Measurements from ENCODE around the gene TAX1BP3.
A peak's percentile ranks its signal among the peaks of the same experiment; 100 is the strongest.

The TAX1BP3 gene

GRCh38 chr17:3683054-3683511 lies 14.7 kb upstream of the TAX1BP3 start:
- H3K4me2 ChIP-seq (ENCODE audit: low read length) = no peak overlapping the region
- no peaks in the 10 kb centered on the region for H3K79me2 ChIP-seq
- no peaks in the 10 kb centered on the region for H3K36me3 ChIP-seq (ENCODE audit: control insufficient read depth, insufficient read depth, low read length)
- TF ChIP-seq CTCF (IDR thresholded peaks at IDR 0.05) = peak; percentile 93
- H3K4me1 ChIP-seq = peaks cover 9% of the 10 kb centered on the region
- H3K9me3 ChIP-seq (ENCODE audit: control insufficient read depth, low read length) = no peaks in the 10 kb centered on the region
- H3K9ac ChIP-seq = no peak overlapping the region
- no peak overlapping the region for H2AFZ ChIP-seq
- H3K27ac ChIP-seq = no peak overlapping the region
- no peaks in the 10 kb centered on the region for H3K27me3 ChIP-seq (ENCODE audit: control insufficient read depth, insufficient read depth, low read length)
- no peak overlapping the region for H3K4me3 ChIP-seq (ENCODE audit: low read depth, low read length)

- Histone ChIP-seq H3K9me3 (ENCODE audit: control insufficient read depth, low read length) (no peaks in the 10 kb centered on the region), H2AFZ (no peak overlapping the region), H3K27ac (no peak overlapping the region), H3K79me2 (no peaks in the 10 kb centered on the region), H3K4me2 (ENCODE audit: low read length) (no peak overlapping the region), H3K4me3 (ENCODE audit: low read depth, low read length) (no peak overlapping the region), H3K4me1 (peaks cover 13% of the 10 kb centered on the region), H3K9ac (no peak overlapping the region), H3K27me3 (ENCODE audit: control insufficient read depth, insufficient read depth, low read length) (no peaks in the 10 kb centered on the region), H3K36me3 (ENCODE audit: control insufficient read depth, insufficient read depth, low read length) (no peaks in the 10 kb centered on the region)
- no peak for TF ChIP-seq CTCF (IDR thresholded peaks at IDR 0.05)
Measured at GRCh38 chr17:3682033-3682432, 13.7 kb upstream of the TAX1BP3 start.

DNA sequence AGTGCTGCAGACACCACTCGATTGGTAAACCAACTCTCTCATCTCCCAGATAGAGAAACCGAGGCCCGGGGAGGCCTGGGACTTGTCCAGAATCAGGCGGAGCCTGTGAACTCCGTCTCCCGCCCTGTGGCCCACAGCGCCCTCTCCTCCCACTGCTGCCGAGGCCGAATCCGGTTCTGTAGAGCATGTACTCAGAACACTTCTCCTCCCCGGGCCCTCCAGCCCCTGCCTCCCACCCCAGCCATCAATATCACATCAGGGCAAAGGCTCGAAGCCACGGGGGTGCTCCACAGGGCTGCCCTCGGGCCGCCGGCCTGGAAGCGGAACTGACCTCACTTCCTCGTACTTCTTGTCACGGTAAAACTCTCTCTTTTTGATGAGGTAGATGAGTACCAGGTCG lies 13.2 kb upstream of the TAX1BP3 start:
- no peaks in the 10 kb centered on the region for H3K36me3 ChIP-seq (ENCODE audit: control insufficient read depth, insufficient read depth, low read length)
- no peak overlapping the region for H3K27ac ChIP-seq
- H3K4me1 ChIP-seq = peaks cover 13% of the 10 kb centered on the region
- no peaks in the 10 kb centered on the region for H3K9me3 ChIP-seq (ENCODE audit: control insufficient read depth, low read length)
- no peak for TF ChIP-seq CTCF (IDR thresholded peaks at IDR 0.05)
- no peaks in the 10 kb centered on the region for H3K79me2 ChIP-seq
- H3K27me3 ChIP-seq (ENCODE audit: control insufficient read depth, insufficient read depth, low read length) = no peaks in the 10 kb centered on the region
- no peak overlapping the region for H2AFZ ChIP-seq
- no peak overlapping the region for H3K4me2 ChIP-seq (ENCODE audit: low read length)
- no peak overlapping the region for H3K4me3 ChIP-seq (ENCODE audit: low read depth, low read length)
- no peak overlapping the region for H3K9ac ChIP-seq

- no peak overlapping the region for H3K4me3 ChIP-seq (ENCODE audit: low read depth, low read length)
- no peak overlapping the region for H2AFZ ChIP-seq
- TF ChIP-seq CTCF (IDR thresholded peaks at IDR 0.05) = no peak
- H3K27ac ChIP-seq = no peak overlapping the region
- H3K27me3 ChIP-seq (ENCODE audit: control insufficient read depth, insufficient read depth, low read length) = no peaks in the 10 kb centered on the region
- H3K36me3 ChIP-seq (ENCODE audit: control insufficient read depth, insufficient read depth, low read length) = no peaks in the 10 kb centered on the region
- H3K4me1 ChIP-seq = peaks cover 13% of the 10 kb centered on the region
- H3K9me3 ChIP-seq (ENCODE audit: control insufficient read depth, low read length) = no peaks in the 10 kb centered on the region
- no peak overlapping the region for H3K9ac ChIP-seq
- H3K4me2 ChIP-seq (ENCODE audit: low read length) = no peak overlapping the region
- H3K79me2 ChIP-seq = no peaks in the 10 kb centered on the region
Measured at GRCh38 chr17:3681057-3681456, 12.7 kb upstream of the TAX1BP3 start.

DNA sequence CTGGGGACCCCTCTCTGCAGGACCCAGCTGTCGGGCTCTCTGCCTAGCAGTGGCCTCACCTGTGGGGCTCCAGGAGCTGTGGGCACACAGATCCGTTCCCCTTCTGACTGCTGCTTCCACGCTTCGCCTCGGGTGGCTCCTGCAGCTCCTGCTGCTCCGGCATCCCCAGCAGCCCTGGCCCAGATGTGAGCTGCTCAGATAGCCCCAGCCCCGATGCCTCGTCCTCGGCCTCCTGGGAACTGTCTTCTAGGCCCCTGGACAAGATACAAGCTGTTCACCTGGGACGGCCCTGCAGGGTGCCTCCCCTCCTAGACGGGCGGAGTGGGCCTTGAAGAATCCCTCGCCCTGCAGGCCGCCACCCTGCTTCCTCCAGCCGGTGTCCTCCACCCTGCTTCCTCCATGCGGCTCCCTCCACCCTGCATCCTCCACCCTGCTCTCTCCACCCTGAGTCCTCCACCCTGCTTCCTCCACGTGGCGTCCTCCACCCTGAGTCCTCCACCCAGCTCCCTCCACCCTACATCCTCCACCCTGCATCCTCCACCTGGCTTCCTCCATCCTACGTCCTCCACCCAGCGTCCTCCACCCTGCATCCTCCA lies 11.3 kb upstream of the TAX1BP3 start:
- no peak overlapping the region for H2AFZ ChIP-seq
- no peak overlapping the region for H3K4me2 ChIP-seq (ENCODE audit: low read length)
- peaks cover 13% of the 10 kb centered on the region for H3K4me1 ChIP-seq
- no peak overlapping the region for H3K27ac ChIP-seq
- H3K9me3 ChIP-seq (ENCODE audit: control insufficient read depth, low read length) = no peaks in the 10 kb centered on the region
- H3K79me2 ChIP-seq = no peaks in the 10 kb centered on the region
- no peaks in the 10 kb centered on the region for H3K27me3 ChIP-seq (ENCODE audit: control insufficient read depth, insufficient read depth, low read length)
- no peak overlapping the region for H3K4me3 ChIP-seq (ENCODE audit: low read depth, low read length)
- no peak overlapping the region for H3K9ac ChIP-seq
- H3K36me3 ChIP-seq (ENCODE audit: control insufficient read depth, insufficient read depth, low read length) = no peaks in the 10 kb centered on the region
- no peak for TF ChIP-seq CTCF (IDR thresholded peaks at IDR 0.05)
